ENCODE data around the gene NIPSNAP2.
"Not testable (repeated sequence)": the region's sequence is repeated elsewhere in the genome, so short reads cannot be mapped to it uniquely, and the experiment has no call there.

Gene NIPSNAP2

GRCh38 chr7:55964261-55965099 is at the start of gene NIPSNAP2:
Gene NIPSNAP2, plus strand, starts transcription at chr7:55964585. Its CDS starts 25 bp downstream, at chr7:55964610.
- in situ Hi-C loops (cut with HindIII; ENCODE audit: low sequenced_read_pairs): no loop called here

- in situ Hi-C loops (cut with HindIII; ENCODE audit: low sequenced_read_pairs): no loop called here
Measured at GRCh38 chr7:55917771-55918170, 46.6 kb upstream of the NIPSNAP2 start.

GRCh38 chr7:55928006-55928767 is 36.2 kb upstream of the NIPSNAP2 start:
- in situ Hi-C loops (cut with HindIII; ENCODE audit: low sequenced_read_pairs): no loop called here

- in situ Hi-C loops (cut with HindIII; ENCODE audit: low sequenced_read_pairs): no loop called here
Measured at GRCh38 chr7:55931421-55932151, 32.8 kb upstream of the NIPSNAP2 start.

GRCh38 chr7:55939514-55940123 is 24.8 kb upstream of the NIPSNAP2 start:
- in situ Hi-C loops (cut with HindIII; ENCODE audit: low sequenced_read_pairs): no loop called here

- in situ Hi-C loops (cut with HindIII; ENCODE audit: low sequenced_read_pairs): no loop called here
Measured at GRCh38 chr7:55946545-55946944, 17.8 kb upstream of the NIPSNAP2 start.

GRCh38 chr7:55951637-55952351 is 12.6 kb upstream of the NIPSNAP2 start, which contains the start of gene MRPS17:
Gene MRPS17, plus strand, starts transcription at chr7:55951877. Its CDS starts 1,319 bp downstream, at chr7:55953196.
- in situ Hi-C loops (cut with HindIII; ENCODE audit: low sequenced_read_pairs): no loop called here

GRCh38 chr7:55952352-55952671 is 12.1 kb upstream of the NIPSNAP2 start:
- in situ Hi-C loops (cut with HindIII; ENCODE audit: low sequenced_read_pairs): not testable (repeated sequence)

GRCh38 chr7:55953707-55954475 is 10.5 kb upstream of the NIPSNAP2 start:
- in situ Hi-C loops (cut with HindIII; ENCODE audit: low sequenced_read_pairs): no loop called here

GRCh38 chr7:55957190-55957589 is 7.2 kb upstream of the NIPSNAP2 start:
- in situ Hi-C loops (cut with HindIII; ENCODE audit: low sequenced_read_pairs): no loop called here

GRCh38 chr7:55962014-55962413 is 2.4 kb upstream of the NIPSNAP2 start:
- in situ Hi-C loops (cut with HindIII; ENCODE audit: low sequenced_read_pairs): no loop called here

GRCh38 chr7:55963584-55964168 is 709 bp upstream of the NIPSNAP2 start:
- in situ Hi-C loops (cut with HindIII; ENCODE audit: low sequenced_read_pairs): no loop called here

- in situ Hi-C loops (cut with HindIII; ENCODE audit: low sequenced_read_pairs): no loop called here
Measured at GRCh38 chr7:55965100-55965470, 700 bp downstream of the NIPSNAP2 start.

GRCh38 chr7:55965805-55966421 is 1.5 kb downstream of the NIPSNAP2 start:
- in situ Hi-C loops (cut with HindIII; ENCODE audit: low sequenced_read_pairs): no loop called here

- in situ Hi-C loops (cut with HindIII; ENCODE audit: low sequenced_read_pairs): no loop called here
Measured at GRCh38 chr7:55966851-55967250, 2.5 kb downstream of the NIPSNAP2 start.

GRCh38 chr7:55969391-55969790 is 5.0 kb downstream of the NIPSNAP2 start:
- in situ Hi-C loops (cut with HindIII; ENCODE audit: low sequenced_read_pairs): no loop called here

GRCh38 chr7:55970561-55970960 is 6.2 kb downstream of the NIPSNAP2 start:
- in situ Hi-C loops (cut with HindIII; ENCODE audit: low sequenced_read_pairs): no loop called here

GRCh38 chr7:55970978-55971377 is 6.6 kb downstream of the NIPSNAP2 start:
- in situ Hi-C loops (cut with HindIII; ENCODE audit: low sequenced_read_pairs): no loop called here

- in situ Hi-C loops (cut with HindIII; ENCODE audit: low sequenced_read_pairs): no loop called here
Measured at GRCh38 chr7:55973747-55974250, 9.4 kb downstream of the NIPSNAP2 start.

Measured in endothelial cell of hepatic sinusoid (primary cell).